ENCODE data around the gene OSBPL2. TPM values are rescaled to one million over a fixed set of nuclear protein-coding genes. Genes with fewer than 3 reads are reported as not detected.

Gene OSBPL2
- total and polyA plus RNA-seq, 2 experiments from 2014 or later: 16.6 to 31.2 TPM

DNA sequence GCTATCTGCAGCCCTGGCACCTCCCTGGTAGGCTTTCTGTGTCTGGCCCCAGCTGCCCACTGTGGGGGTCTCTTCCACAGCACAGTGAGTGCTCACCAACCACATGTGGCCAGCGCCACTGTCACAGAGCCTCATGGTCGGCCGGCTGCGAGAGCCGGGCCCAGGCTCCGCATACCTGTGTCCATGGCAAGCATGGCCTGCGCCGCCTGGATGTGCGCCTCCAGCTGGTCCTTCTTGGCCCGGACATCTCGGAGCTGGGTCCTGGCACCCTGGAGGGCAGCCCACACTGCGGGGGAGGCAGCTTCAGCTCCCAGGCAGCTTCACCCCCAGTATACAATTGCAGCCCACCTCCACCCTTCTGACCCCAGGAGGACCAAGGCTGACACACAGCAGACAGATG, 77.5 kb downstream of the OSBPL2 start:
- Mint-ChIP-seq H3K27ac (no peak overlapping the region), H3K27me3 (ENCODE audit: insufficient read depth, low read depth, poor library complexity) (peaks cover 39% of the 10 kb centered on the region), H3K4me3 (no peak overlapping the region), H3K9me3 (peaks cover 23% of the 10 kb centered on the region), H3K36me3 (ENCODE audit: low read depth) (peaks cover 63% of the 10 kb centered on the region), H3K4me1 (no peaks in the 10 kb centered on the region)
- Histone ChIP-seq H3K4me3 (no peak overlapping the region), H2AFZ (no peak overlapping the region), H3F3A (replicated peaks; ENCODE audit: low read depth) (peaks cover 45% of the 10 kb centered on the region), H3K4me1 (ENCODE audit: insufficient read depth) (no peaks in the 10 kb centered on the region), H4K20me1 (replicated peaks; ENCODE audit: insufficient read depth) (no peaks in the 10 kb centered on the region), H3K4me2 (no peak overlapping the region), H3K9me2 (ENCODE audit: insufficient read depth) (no peaks in the 10 kb centered on the region), H3K27me3 (ENCODE audit: insufficient read depth) (no peaks in the 10 kb centered on the region), H3K79me2 (replicated peaks; ENCODE audit: insufficient read depth) (no peaks in the 10 kb centered on the region), H3K27ac (ENCODE audit: low read depth) (no peak overlapping the region), H3K36me3 (ENCODE audit: insufficient read depth) (peaks cover 31% of the 10 kb centered on the region)
- no peak for DNase-seq (ENCODE audit: low spot score)
- TF ChIP-seq NANOG (IDR thresholded peaks at IDR 0.05; ENCODE audit: borderline replicate concordance) (no peak), JUNB (IDR thresholded peaks at IDR 0.05; ENCODE audit: unreplicated experiment) (no peak)
- ATAC-seq: no peak

DNA sequence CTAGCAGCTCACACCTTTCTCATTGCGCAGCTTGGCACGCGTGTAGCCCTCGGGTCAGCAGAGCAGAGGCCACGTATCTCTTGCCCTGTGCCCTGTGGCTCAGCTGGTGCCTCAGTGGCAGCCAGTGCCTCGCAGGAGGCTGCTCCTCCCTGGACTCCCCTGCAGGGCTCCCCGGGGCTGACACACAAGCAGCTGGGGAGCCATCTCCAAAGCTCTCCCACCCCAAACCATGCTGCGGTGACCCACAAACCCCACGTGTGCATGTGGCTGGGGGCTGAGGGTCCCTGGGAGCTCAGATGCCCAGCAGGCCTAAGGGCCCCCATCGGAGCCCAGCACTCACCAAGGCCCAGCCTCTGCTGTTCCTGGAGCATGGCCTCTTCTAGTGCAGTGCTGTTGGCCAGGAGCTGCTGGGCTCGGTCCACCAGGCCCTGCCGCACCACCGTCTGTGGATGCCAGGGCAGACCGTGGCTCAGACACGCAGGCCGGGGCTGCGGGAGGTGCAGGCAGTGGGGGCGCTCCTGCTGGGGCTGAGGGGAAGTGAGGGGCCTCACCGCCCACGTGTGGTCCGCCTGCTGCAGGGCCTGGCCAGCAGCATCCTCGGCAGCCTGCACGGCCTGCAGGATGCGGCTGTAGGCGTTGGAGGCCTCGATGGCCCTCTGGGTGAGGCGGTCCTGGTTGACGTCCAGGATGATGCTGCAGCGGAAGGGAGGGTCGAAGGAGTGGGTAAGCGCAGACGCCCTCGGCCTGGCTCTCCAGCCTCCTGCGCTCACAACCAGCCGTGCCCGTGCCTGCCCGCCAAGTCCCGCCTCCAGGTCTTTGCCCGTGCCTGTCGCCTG, 78.2 kb downstream of the OSBPL2 start:
- H3K4me1 ChIP-seq (ENCODE audit: insufficient read depth): no peaks in the 10 kb centered on the region
- TF ChIP-seq ZNF331 (CRISPR knock-in tag; IDR thresholded peaks at IDR 0.05; ENCODE audit: low read depth) (no peak), ETS1 (IDR thresholded peaks at IDR 0.05) (no peak), NANOG (IDR thresholded peaks at IDR 0.05; ENCODE audit: borderline replicate concordance) (no peak), CREB1 (CRISPR knock-in tag; IDR thresholded peaks at IDR 0.05; ENCODE audit: low read depth) (no peak), JUNB (IDR thresholded peaks at IDR 0.05; ENCODE audit: unreplicated experiment) (no peak), ZNF114 (CRISPR knock-in tag; IDR thresholded peaks at IDR 0.05) (no peak), STAT1 (IDR thresholded peaks at IDR 0.05; ENCODE audit: unreplicated experiment) (no peak)
- TF ChIP-seq, protein P1, sequence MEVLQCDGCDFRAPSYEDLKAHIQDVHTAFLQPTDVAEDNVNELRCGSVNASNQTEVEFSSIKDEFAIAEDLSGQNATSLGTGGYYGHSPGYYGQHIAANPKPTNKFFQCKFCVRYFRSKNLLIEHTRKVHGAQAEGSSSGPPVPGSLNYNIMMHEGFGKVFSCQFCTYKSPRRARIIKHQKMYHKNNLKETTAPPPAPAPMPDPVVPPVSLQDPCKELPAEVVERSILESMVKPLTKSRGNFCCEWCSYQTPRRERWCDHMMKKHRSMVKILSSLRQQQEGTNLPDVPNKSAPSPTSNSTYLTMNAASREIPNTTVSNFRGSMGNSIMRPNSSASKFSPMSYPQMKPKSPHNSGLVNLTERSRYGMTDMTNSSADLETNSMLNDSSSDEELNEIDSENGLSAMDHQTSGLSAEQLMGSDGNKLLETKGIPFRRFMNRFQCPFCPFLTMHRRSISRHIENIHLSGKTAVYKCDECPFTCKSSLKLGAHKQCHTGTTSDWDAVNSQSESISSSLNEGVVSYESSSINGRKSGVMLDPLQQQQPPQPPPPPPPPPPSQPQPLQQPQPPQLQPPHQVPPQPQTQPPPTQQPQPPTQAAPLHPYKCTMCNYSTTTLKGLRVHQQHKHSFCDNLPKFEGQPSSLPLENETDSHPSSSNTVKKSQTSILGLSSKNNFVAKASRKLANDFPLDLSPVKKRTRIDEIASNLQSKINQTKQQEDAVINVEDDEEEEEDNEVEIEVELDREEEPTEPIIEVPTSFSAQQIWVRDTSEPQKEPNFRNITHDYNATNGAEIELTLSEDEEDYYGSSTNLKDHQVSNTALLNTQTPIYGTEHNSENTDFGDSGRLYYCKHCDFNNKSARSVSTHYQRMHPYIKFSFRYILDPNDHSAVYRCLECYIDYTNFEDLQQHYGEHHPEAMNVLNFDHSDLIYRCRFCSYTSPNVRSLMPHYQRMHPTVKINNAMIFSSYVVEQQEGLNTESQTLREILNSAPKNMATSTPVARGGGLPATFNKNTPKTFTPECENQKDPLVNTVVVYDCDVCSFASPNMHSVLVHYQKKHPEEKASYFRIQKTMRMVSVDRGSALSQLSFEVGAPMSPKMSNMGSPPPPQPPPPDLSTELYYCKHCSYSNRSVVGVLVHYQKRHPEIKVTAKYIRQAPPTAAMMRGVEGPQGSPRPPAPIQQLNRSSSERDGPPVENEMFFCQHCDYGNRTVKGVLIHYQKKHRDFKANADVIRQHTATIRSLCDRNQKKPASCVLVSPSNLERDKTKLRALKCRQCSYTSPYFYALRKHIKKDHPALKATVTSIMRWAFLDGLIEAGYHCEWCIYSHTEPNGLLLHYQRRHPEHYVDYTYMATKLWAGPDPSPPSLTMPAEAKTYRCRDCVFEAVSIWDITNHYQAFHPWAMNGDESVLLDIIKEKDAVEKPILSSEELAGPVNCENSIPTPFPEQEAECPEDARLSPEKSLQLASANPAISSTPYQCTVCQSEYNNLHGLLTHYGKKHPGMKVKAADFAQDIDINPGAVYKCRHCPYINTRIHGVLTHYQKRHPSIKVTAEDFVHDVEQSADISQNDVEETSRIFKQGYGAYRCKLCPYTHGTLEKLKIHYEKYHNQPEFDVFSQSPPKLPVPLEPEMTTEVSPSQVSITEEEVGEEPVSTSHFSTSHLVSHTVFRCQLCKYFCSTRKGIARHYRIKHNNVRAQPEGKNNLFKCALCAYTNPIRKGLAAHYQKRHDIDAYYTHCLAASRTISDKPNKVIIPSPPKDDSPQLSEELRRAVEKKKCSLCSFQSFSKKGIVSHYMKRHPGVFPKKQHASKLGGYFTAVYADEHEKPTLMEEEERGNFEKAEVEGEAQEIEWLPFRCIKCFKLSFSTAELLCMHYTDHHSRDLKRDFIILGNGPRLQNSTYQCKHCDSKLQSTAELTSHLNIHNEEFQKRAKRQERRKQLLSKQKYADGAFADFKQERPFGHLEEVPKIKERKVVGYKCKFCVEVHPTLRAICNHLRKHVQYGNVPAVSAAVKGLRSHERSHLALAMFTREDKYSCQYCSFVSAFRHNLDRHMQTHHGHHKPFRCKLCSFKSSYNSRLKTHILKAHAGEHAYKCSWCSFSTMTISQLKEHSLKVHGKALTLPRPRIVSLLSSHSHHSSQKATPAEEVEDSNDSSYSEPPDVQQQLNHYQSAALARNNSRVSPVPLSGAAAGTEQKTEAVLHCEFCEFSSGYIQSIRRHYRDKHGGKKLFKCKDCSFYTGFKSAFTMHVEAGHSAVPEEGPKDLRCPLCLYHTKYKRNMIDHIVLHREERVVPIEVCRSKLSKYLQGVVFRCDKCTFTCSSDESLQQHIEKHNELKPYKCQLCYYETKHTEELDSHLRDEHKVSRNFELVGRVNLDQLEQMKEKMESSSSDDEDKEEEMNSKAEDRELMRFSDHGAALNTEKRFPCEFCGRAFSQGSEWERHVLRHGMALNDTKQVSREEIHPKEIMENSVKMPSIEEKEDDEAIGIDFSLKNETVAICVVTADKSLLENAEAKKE (CRISPR knock-in tag; IDR thresholded peaks at IDR 0.05): no peak
- Mint-ChIP-seq H3K27me3 (ENCODE audit: insufficient read depth, low read depth, poor library complexity) (peaks cover 43% of the 10 kb centered on the region), H3K36me3 (ENCODE audit: low read depth) (peaks cover 69% of the 10 kb centered on the region), H3K9me3 (peaks cover 23% of the 10 kb centered on the region), H3K27ac (no peak overlapping the region), H3K4me1 (no peaks in the 10 kb centered on the region), H3K4me3 (no peak overlapping the region)
- peaks cover 31% of the 10 kb centered on the region for H3K36me3 ChIP-seq (ENCODE audit: insufficient read depth)
- H3K4me2 ChIP-seq: no peak overlapping the region
- DNase-seq (ENCODE audit: low spot score): no peak
- H3K27me3 ChIP-seq (ENCODE audit: insufficient read depth): no peaks in the 10 kb centered on the region
- peaks cover 44% of the 10 kb centered on the region for H3F3A ChIP-seq (replicated peaks; ENCODE audit: low read depth)
- ATAC-seq: no peak
- no peaks in the 10 kb centered on the region for H3K79me2 ChIP-seq (replicated peaks; ENCODE audit: insufficient read depth)
- no peak overlapping the region for H3K4me3 ChIP-seq
- H3K9me2 ChIP-seq (ENCODE audit: insufficient read depth): no peaks in the 10 kb centered on the region
- H4K20me1 ChIP-seq (replicated peaks; ENCODE audit: insufficient read depth): no peaks in the 10 kb centered on the region
- no peak overlapping the region for H2AFZ ChIP-seq
- H3K27ac ChIP-seq (ENCODE audit: low read depth): no peak overlapping the region

All from GM23338 (cell line).